Naive thymus-derived CD4-positive, alpha-beta T cell (primary cell): ENCODE results near the gene DIO1. TPM values are rescaled to one million over a fixed set of nuclear protein-coding genes. Genes with fewer than 3 reads are reported as not detected.
"Not testable (repeated sequence)": the region's sequence is repeated elsewhere in the genome, so short reads cannot be mapped to it uniquely, and the experiment has no call there.

Source experiments
- ATAC-seq: fragments of 150-1000 bp; cut with Tn5 transposase; 2 replicates; pipeline ENCODE4 v1.10.0; 2021; ENCODE audit warnings: mild to moderate bottlenecking, moderate library complexity
- CTCF ChIA-PET: fragments of 350-600 bp; sonication (Branson Sonifier 250); formaldehyde crosslinking; loops from one replicate; lab custom pipeline; 2021; ENCODE audit warnings: antibody characterized with exemption; lab: Charles Lee
- POLR2A ChIA-PET: fragments of 350-600 bp; sonication (Branson Sonifier 250); formaldehyde crosslinking; loops from one replicate; lab custom pipeline; 2021; ENCODE audit warnings: antibody characterized with exemption, inconsistent platforms; lab: Charles Lee
- DNase-seq, 9 donors: peaks; one replicate each; pipeline versions ENCODE4 v3.0.0 to v3.0.0-alpha.2; 2020 to 2022; ENCODE audit warnings: mixed read lengths in 1 of 9
- H3K27ac ChIP-seq: one replicate; pipeline ENCODE4 v1.7.0; 2013; ENCODE audit warnings: mild to moderate bottlenecking, low read depth, low read length, moderate library complexity
- H3K27me3 ChIP-seq, 2 donors: one replicate each; pipeline ENCODE4 v1.7.0; 2013; ENCODE audit warnings: low read length in 2 of 2, mild to moderate bottlenecking in 2 of 2, moderate library complexity in 2 of 2; ENCODE audit not compliant: control insufficient read depth in 2 of 2, insufficient read depth in 2 of 2
- H3K36me3 ChIP-seq, 3 experiments: 1 replicate in 2 of 3; 2 replicates in 1 of 3; pipeline ENCODE4 v1.7.0; 2013; ENCODE audit warnings: low read length in 3 of 3, mild to moderate bottlenecking in 3 of 3, moderate library complexity in 1 of 3; ENCODE audit not compliant: insufficient read depth in 3 of 3, control insufficient read depth in 2 of 3
- H3K4me1 ChIP-seq, 2 donors: one replicate each; pipeline ENCODE4 v1.7.0; 2013; ENCODE audit warnings: low read length in 2 of 2, mild to moderate bottlenecking in 2 of 2, moderate library complexity in 1 of 2; ENCODE audit not compliant: control insufficient read depth in 2 of 2, insufficient read depth in 2 of 2
- H3K4me3 ChIP-seq: 2 replicates; pipeline ENCODE4 v1.7.0; 2013; ENCODE audit warnings: mild to moderate bottlenecking, low read length
- H3K9me3 ChIP-seq, 3 experiments: 1 replicate in 2 of 3; 2 replicates in 1 of 3; pipeline ENCODE4 v1.7.0; 2013; ENCODE audit warnings: low read length in 3 of 3; ENCODE audit not compliant: control insufficient read depth in 2 of 3
- H3K27ac Mint-ChIP-seq, 9 donors: one replicate each; pipeline ENCODE4 v1.8.0; 2020 to 2022; ENCODE audit warnings: mixed read lengths in 9 of 9, mild to moderate bottlenecking in 8 of 9, moderate library complexity in 5 of 9, inconsistent platforms in 2 of 9
- H3K27me3 Mint-ChIP-seq, 5 donors: one replicate each; pipeline ENCODE4 v1.8.0; 2021 to 2022; ENCODE audit warnings: mixed read lengths in 5 of 5, mild to moderate bottlenecking in 1 of 5
- H3K36me3 Mint-ChIP-seq, 5 donors: one replicate each; pipeline ENCODE4 v1.8.0; 2020 to 2022; ENCODE audit warnings: mixed read lengths in 5 of 5, mild to moderate bottlenecking in 3 of 5, inconsistent platforms in 1 of 5
- H3K4me1 Mint-ChIP-seq, 7 donors: one replicate each; pipeline ENCODE4 v1.8.0; 2020 to 2022; ENCODE audit warnings: mixed read lengths in 7 of 7, mild to moderate bottlenecking in 3 of 7, inconsistent platforms in 1 of 7
- H3K4me3 Mint-ChIP-seq, 10 donors: one replicate each; pipeline ENCODE4 v1.8.0; 2020 to 2022; ENCODE audit warnings: mild to moderate bottlenecking in 10 of 10, mixed read lengths in 10 of 10, moderate library complexity in 6 of 10, inconsistent platforms in 2 of 10
- H3K9me3 Mint-ChIP-seq, 11 donors: one replicate each; pipeline ENCODE4 v1.8.0; 2020 to 2022; ENCODE audit warnings: mixed read lengths in 11 of 11, mild to moderate bottlenecking in 4 of 11, inconsistent platforms in 1 of 11, moderate library complexity in 1 of 11
- intact Hi-C, 2 donors: fragments of 100-400 bp; cut with micrococcal nuclease; formaldehyde crosslinking; loops; one replicate each; pipeline ENCODE4 v1.15.1; 2023
- polyA plus RNA-seq, 2 donors: library from polyadenylated mRNA; unstranded; fragments of 300-500 nt; fragmentation: Illumina TruSeq; gene quantifications; one replicate each; pipeline ENCODE4 v1.2.3, GENCODE V29; 2021
- total RNA-seq, 6 experiments: library from RNA in 5 of 6; stranded (reverse) in 5 of 6; gene quantifications; 1 replicate in 5 of 6; 2 replicates in 1 of 6; pipeline ENCODE4 v1.2.3 and lab custom pipeline; 2021 to 2026

The DIO1 gene
- total and polyA plus RNA-seq, 7 experiments from 2014 or later: not detected

- Histone ChIP-seq H3K36me3 (peaks cover 4 to 47% (median 6%) of the 10 kb centered on the region in 3 experiments), H3K27ac (no peak overlapping the region), H3K4me3 (no peak overlapping the region), H3K4me1 (no peaks in the 10 kb centered on the region), H3K9me3 (no peaks in the 10 kb centered on the region), H3K27me3 (no peaks in the 10 kb centered on the region)
- ChIA-PET CTCF (interaction anchor here (0.6 to 7.1 kb wide), 7 partner anchors 8 to 950 kb away, joined by 3 to 110 read pairs (median 6); no protein-coding TSS in a partner anchor), POLR2A (interaction anchor here (0.6 to 2.2 kb wide), 2 partner anchors 11 to 97 kb away, joined by 3 to 10 read pairs; no protein-coding TSS in a partner anchor)
- ATAC-seq: no peak
- Mint-ChIP-seq H3K4me3 (no peak overlapping the region), H3K27me3 (no peaks in the 10 kb centered on the region), H3K9me3 (no peaks in the 10 kb centered on the region), H3K4me1 (peaks cover 0 to 9% (median 8%) of the 10 kb centered on the region in 7 donors), H3K36me3 (peaks cover 0 to 23% (median 10%) of the 10 kb centered on the region in 5 donors), H3K27ac (peak overlapping the region in 3 of 9 donors; percentile 36 to 51 (median 38))
- intact Hi-C loops: loop anchor here in 1 of 2 donors (10.0 kb wide), 1 partner anchor 942 kb away; the partner anchor contains the start of gene TTC22
- no peak for DNase-seq
These were observed 31.5 kb upstream of the DIO1 start for GRCh38 chr1:53862507-53862906.

- no peak overlapping the region for H3K4me3 ChIP-seq
- ATAC-seq (no peak), DNase-seq (no peak)
- H3K36me3 Mint-ChIP-seq: peaks cover 7 to 51% (median 15%) of the 10 kb centered on the region in 5 donors
- CTCF ChIA-PET: no interaction called here
- H3K4me3 Mint-ChIP-seq: no peak overlapping the region
- H3K36me3 ChIP-seq: peaks cover 0 to 73% (median 4%) of the 10 kb centered on the region in 3 experiments
- H3K27ac Mint-ChIP-seq: no peak overlapping the region
- no peaks in the 10 kb centered on the region for H3K27me3 ChIP-seq
- peaks cover 0 to 7% (median 0%) of the 10 kb centered on the region in 7 donors for H3K4me1 Mint-ChIP-seq
- H3K27me3 Mint-ChIP-seq: no peaks in the 10 kb centered on the region
- H3K27ac ChIP-seq: no peak overlapping the region
- H3K4me1 ChIP-seq: no peaks in the 10 kb centered on the region
- no peaks in the 10 kb centered on the region for H3K9me3 ChIP-seq
- POLR2A ChIA-PET: no interaction called here
- H3K9me3 Mint-ChIP-seq: no peaks in the 10 kb centered on the region
- intact Hi-C loops: loop anchor here in 1 of 2 donors (10.0 kb wide), 1 partner anchor 936 kb away; the partner anchor contains the start of gene TTC22
These were observed 25.4 kb upstream of the DIO1 start for GRCh38 chr1:53868565-53868964.

- POLR2A ChIA-PET: no interaction called here
- no peak overlapping the region for H3K27ac Mint-ChIP-seq
- CTCF ChIA-PET: interaction anchor here (3.2 kb wide), 1 partner anchor 8 kb away, joined by 17 read pairs; no protein-coding TSS in a partner anchor
- Histone ChIP-seq H3K36me3 (peaks cover 0 to 77% (median 4%) of the 10 kb centered on the region in 3 experiments), H3K9me3 (no peaks in the 10 kb centered on the region), H3K4me3 (no peak overlapping the region), H3K27ac (no peak overlapping the region), H3K4me1 (no peaks in the 10 kb centered on the region), H3K27me3 (no peaks in the 10 kb centered on the region)
- H3K4me1 Mint-ChIP-seq: peaks cover 0 to 7% (median 0%) of the 10 kb centered on the region in 7 donors
- H3K36me3 Mint-ChIP-seq: peaks cover 7 to 51% (median 15%) of the 10 kb centered on the region in 5 donors
- no peak overlapping the region for H3K4me3 Mint-ChIP-seq
- H3K27me3 Mint-ChIP-seq: no peaks in the 10 kb centered on the region
- intact Hi-C loops: loop anchor here in 1 of 2 donors (10.0 kb wide), 1 partner anchor 935 kb away; the partner anchor contains the start of gene TTC22
- DNase-seq (no peak), ATAC-seq (no peak)
- H3K9me3 Mint-ChIP-seq: no peaks in the 10 kb centered on the region
These were observed 24.4 kb upstream of the DIO1 start for GRCh38 chr1:53869454-53870117.

- Mint-ChIP-seq H3K9me3 (no peaks in the 10 kb centered on the region), H3K4me3 (no peak overlapping the region), H3K4me1 (peaks cover 0 to 7% (median 0%) of the 10 kb centered on the region in 7 donors), H3K27ac (no peak overlapping the region), H3K27me3 (no peaks in the 10 kb centered on the region), H3K36me3 (peaks cover 9 to 55% (median 17%) of the 10 kb centered on the region in 5 donors)
- H3K4me1 ChIP-seq: no peaks in the 10 kb centered on the region
- peaks cover 1 to 73% (median 8%) of the 10 kb centered on the region in 3 experiments for H3K36me3 ChIP-seq
- no peak overlapping the region for H3K4me3 ChIP-seq
- ATAC-seq: no peak
- DNase-seq: no peak
- H3K27me3 ChIP-seq: no peaks in the 10 kb centered on the region
- ChIA-PET CTCF (interaction anchor here (1.3 to 3.2 kb wide), 3 partner anchors 10 to 88 kb away, joined by 4 to 17 read pairs (median 7); no protein-coding TSS in a partner anchor), POLR2A (interaction anchor here (1.1 kb wide), 1 partner anchor 74 kb away, joined by 3 read pairs; the partner anchor contains the start of gene IFT25)
- no peaks in the 10 kb centered on the region for H3K9me3 ChIP-seq
- no peak overlapping the region for H3K27ac ChIP-seq
- intact Hi-C loops: no loop called here
These were observed 22.8 kb upstream of the DIO1 start for GRCh38 chr1:53871221-53871620.

- Mint-ChIP-seq H3K27me3 (no peaks in the 10 kb centered on the region), H3K27ac (no peak overlapping the region), H3K36me3 (peaks cover 6 to 53% (median 14%) of the 10 kb centered on the region in 5 donors), H3K9me3 (no peaks in the 10 kb centered on the region), H3K4me3 (no peak overlapping the region), H3K4me1 (peaks cover 0 to 7% (median 0%) of the 10 kb centered on the region in 7 donors)
- Histone ChIP-seq H3K27me3 (no peaks in the 10 kb centered on the region), H3K4me1 (no peaks in the 10 kb centered on the region), H3K4me3 (no peak overlapping the region), H3K27ac (no peak overlapping the region), H3K36me3 (peaks cover 7 to 73% (median 8%) of the 10 kb centered on the region in 3 experiments), H3K9me3 (no peaks in the 10 kb centered on the region)
- ATAC-seq (no peak), DNase-seq (no peak)
- intact Hi-C loops: no loop called here
- ChIA-PET POLR2A (interaction anchor here (1.1 kb wide), 1 partner anchor 74 kb away, joined by 3 read pairs; the partner anchor contains the start of gene IFT25), CTCF (interaction anchor here (0.9 to 3.2 kb wide), 5 partner anchors 11 to 88 kb away, joined by 3 to 17 read pairs (median 4); partner anchors contain the start of gene DIO1)
These were observed 22.1 kb upstream of the DIO1 start for GRCh38 chr1:53871773-53872484.

- peaks cover 7 to 70% (median 8%) of the 10 kb centered on the region in 3 experiments for H3K36me3 ChIP-seq
- intact Hi-C loops, H3K4me3 ChIP-seq, H3K9me3 Mint-ChIP-seq, H3K4me1 Mint-ChIP-seq, H3K27ac Mint-ChIP-seq, H3K9me3 ChIP-seq, H3K4me3 Mint-ChIP-seq, H3K4me1 ChIP-seq, DNase-seq, H3K27me3 ChIP-seq, ATAC-seq, H3K27me3 Mint-ChIP-seq, H3K27ac ChIP-seq: not testable (repeated sequence)
- ChIA-PET CTCF (interaction anchor here (0.6 to 1.1 kb wide), 2 partner anchors 71 to 73 kb away, joined by 3 read pairs; no protein-coding TSS in a partner anchor), POLR2A (interaction anchor here (1.5 kb wide), 1 partner anchor 70 kb away, joined by 3 read pairs; the partner anchor contains the start of gene IFT25)
- H3K36me3 Mint-ChIP-seq: peaks cover 6 to 55% (median 28%) of the 10 kb centered on the region in 5 donors
These were observed 18.8 kb upstream of the DIO1 start for GRCh38 chr1:53875150-53875549.
